ENCODE measurements around the gene RRAGD.
"Not testable (repeated sequence)": the region's sequence is repeated elsewhere in the genome, so short reads cannot be mapped to it uniquely, and the experiment has no call there.

Gene RRAGD

DNA sequence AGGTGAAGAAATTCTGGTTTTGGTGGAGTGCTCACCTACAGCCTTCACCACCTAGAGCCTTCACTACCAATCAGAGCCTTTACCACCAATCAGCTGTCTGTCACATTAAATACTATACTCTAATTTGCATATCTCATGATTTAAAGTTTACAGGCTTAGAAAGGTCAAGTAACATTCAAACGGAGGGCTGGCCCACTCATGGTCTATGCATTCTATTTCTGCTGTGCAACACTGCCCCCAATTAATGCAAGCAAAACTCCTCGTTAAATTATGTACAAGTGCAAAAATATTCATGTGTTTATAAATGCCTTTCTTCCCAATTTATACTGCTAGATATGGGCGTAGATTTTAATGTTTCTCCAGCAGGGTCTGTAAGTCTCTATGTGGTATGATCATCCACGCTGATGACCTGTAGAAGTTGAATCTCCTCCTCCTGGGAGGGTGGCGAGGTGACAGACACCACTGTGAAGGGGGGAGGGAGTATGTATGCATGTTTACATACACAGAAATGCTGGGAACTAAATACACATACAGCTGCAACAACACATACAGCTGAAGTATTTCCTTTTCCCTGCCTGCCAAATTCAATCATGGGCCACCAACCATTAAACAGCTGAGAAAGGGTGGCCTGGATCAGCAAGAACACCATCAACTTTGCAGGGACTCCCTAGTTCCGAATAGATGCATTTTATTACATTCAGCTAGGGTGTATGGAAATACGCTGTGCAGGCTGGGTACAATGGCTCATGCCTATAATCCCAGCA lies 13.1 kb downstream of the RRAGD start:
- Mint-ChIP-seq H3K4me1 (ENCODE audit: low read depth) (no peaks in the 10 kb centered on the region), H3K9me3 (no peaks in the 10 kb centered on the region), H3K4me3 (no peak overlapping the region), H3K27me3 (no peaks in the 10 kb centered on the region), H3K27ac (no peak overlapping the region), H3K36me3 (ENCODE audit: low read depth) (no peaks in the 10 kb centered on the region)

DNA sequence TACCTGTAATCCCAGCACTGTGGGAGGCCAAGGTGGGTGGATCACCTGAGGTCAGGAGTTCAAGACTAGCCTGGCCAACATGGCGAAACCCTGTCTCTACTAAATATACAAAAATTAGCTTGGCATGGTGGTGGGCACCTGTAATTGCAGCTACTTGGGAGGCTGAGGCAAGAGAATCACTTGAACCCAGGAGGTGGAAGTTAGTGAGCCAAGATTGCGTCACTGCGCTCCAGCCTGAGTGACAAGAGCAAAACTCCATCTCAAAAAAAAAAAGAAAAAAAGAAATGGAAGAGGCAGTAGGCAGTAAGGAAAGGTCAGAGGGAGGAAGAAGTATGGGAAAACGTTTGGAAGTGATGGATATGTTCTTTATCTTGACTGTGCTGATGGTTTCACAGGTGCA lies 14.2 kb downstream of the RRAGD start:
- H3K27ac Mint-ChIP-seq; H3K27me3 Mint-ChIP-seq; H3K36me3 Mint-ChIP-seq (ENCODE audit: low read depth): not testable (repeated sequence)

DNA sequence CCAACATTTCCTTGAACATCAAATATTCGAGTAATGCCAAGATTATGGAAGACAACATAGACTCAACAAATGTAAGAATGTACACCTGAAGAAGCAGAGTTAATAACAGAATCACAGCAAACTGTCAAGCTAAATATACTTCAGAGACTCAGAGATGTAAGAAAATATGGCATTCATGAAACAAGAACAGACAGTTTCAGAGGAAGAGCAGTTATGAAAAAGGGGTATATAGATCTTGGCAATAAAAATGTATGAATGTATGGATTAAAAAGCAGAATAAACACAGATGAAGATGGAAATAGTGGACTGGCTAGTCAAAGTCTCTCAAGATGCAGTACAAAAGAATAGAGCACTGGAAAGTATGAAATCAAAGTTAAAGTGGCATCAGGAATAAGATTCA lies 18.4 kb downstream of the RRAGD start:
- H3K27me3 Mint-ChIP-seq = no peaks in the 10 kb centered on the region
- H3K36me3 Mint-ChIP-seq (ENCODE audit: low read depth) = no peaks in the 10 kb centered on the region
- no peak overlapping the region for H3K4me3 Mint-ChIP-seq
- H3K9me3 Mint-ChIP-seq = peaks cover 6% of the 10 kb centered on the region
- H3K4me1 Mint-ChIP-seq (ENCODE audit: low read depth) = no peaks in the 10 kb centered on the region
- H3K27ac Mint-ChIP-seq = no peak overlapping the region

More for the DNA sequence above, 14.2 kb downstream of the RRAGD start:
- H3K9me3 Mint-ChIP-seq; H3K4me3 Mint-ChIP-seq; H3K4me1 Mint-ChIP-seq (ENCODE audit: low read depth): not testable (repeated sequence)

DNA sequence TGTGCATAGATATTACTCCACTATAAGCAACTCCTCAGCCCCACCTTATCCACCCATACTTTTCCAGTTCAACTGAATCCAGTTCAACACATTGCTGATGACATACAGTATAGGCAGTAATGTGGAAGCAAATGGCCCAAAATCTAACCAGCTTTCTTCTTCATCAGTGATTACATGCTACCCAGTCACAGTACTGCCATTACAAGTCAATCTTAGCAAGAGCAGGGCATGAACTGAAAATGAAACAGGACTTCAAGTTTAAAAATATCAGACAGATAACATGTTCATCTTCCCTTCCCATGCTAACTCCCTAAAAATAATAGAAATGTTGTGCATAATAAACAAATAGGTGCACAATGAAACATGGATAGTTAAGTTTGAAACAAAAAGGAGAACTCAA lies 19.2 kb downstream of the RRAGD start:
- no peak overlapping the region for H3K27ac Mint-ChIP-seq

DNA sequence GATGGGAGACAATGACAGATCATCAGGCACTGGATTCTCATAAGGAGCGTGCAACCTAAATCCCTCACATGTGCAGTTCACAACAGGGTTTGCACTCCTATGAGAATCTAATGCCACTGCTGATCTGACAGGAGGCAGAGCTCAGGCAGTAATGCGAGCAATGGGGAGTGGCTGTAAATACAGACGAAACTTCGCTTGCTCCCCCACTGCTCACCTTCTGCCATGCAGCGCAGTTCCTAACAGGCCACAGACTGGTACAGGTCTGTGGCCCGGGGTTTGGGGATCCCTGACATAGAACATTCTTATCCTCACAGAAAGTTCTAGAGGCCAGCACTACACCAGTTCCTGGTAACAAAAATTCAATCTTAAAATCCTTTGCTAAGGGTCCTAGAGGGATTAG lies 23.2 kb downstream of the RRAGD start:
- no peaks in the 10 kb centered on the region for H3K27me3 Mint-ChIP-seq
- no peak overlapping the region for H3K27ac Mint-ChIP-seq
- H3K4me3 Mint-ChIP-seq = no peak overlapping the region
- no peaks in the 10 kb centered on the region for H3K36me3 Mint-ChIP-seq (ENCODE audit: low read depth)
- H3K4me1 Mint-ChIP-seq (ENCODE audit: low read depth) = peaks cover 10% of the 10 kb centered on the region
- peaks cover 6% of the 10 kb centered on the region for H3K9me3 Mint-ChIP-seq

More for the DNA sequence above, 19.2 kb downstream of the RRAGD start:
- H3K4me1 Mint-ChIP-seq (ENCODE audit: low read depth) = peaks cover under 1% of the 10 kb centered on the region
- H3K27me3 Mint-ChIP-seq = no peaks in the 10 kb centered on the region
- H3K36me3 Mint-ChIP-seq (ENCODE audit: low read depth) = no peaks in the 10 kb centered on the region
- peaks cover 6% of the 10 kb centered on the region for H3K9me3 Mint-ChIP-seq
- H3K4me3 Mint-ChIP-seq = no peak overlapping the region

DNA sequence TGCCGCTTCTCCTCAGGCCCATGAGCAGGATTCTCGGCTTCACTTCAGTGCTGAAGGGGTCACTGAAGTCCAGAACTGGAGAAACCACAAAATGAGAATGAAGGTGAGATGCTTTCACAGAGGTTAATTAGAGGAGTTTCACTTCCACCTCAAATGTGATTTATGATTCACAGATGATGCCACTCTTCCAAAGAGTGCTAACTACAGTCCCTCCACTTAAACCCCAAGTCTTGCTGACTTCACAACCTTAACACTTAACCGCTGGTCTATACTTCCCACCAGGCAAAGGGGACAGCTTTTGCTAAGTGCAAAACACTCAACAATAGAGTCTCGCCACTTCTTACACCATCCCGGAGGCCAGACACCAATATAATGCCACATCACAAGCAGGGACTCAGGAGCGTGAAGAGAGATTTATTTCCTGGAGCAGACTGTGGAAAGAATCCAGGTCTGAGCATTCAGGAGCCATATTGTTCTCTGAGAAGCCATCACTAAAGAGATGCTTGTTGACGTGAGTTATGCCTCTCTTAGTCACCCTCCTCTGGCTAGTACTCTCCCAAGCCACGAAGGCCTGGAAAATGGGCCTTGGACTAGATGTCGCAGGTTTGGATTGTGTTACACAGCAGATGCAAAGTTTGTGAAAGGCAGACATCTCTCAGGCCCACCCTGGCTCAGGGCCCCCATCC lies 24.4 kb downstream of the RRAGD start:
- H3K9me3 Mint-ChIP-seq = no peaks in the 10 kb centered on the region
- no peaks in the 10 kb centered on the region for H3K36me3 Mint-ChIP-seq (ENCODE audit: low read depth)
- peaks cover 10% of the 10 kb centered on the region for H3K4me1 Mint-ChIP-seq (ENCODE audit: low read depth)
- no peak overlapping the region for H3K27ac Mint-ChIP-seq
- H3K27me3 Mint-ChIP-seq = no peaks in the 10 kb centered on the region
- H3K4me3 Mint-ChIP-seq = no peak overlapping the region

DNA sequence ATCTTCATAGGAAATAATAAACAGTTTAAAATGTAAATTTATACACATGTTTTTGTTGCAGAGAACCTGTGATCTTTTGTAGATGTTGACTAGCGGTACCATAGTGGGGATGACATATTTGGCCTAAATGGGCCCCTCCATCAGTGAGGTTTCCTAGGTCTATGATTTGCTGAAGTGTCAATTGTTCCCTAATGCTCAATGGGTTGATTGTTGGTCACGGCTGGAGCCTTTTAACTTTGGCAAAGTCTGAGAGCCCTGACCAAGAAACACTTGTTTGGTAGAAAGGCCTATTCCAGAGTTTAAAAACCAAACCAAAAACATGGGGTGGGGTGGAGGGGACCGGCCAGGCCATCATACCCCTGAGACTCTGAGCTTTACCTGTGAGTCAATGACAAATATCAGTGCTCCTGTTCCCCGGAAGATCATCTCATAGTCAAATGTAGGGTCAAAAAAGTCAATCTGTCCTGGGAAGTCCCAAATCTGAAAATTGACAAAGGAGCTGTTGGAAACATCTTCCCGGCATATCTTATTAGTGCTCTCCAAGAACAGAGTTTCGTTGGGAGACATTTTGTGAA lies 25.1 kb downstream of the RRAGD start:
- H3K4me1 Mint-ChIP-seq (ENCODE audit: low read depth) = peaks cover 10% of the 10 kb centered on the region
- H3K36me3 Mint-ChIP-seq (ENCODE audit: low read depth) = no peaks in the 10 kb centered on the region
- H3K9me3 Mint-ChIP-seq = no peaks in the 10 kb centered on the region
- H3K4me3 Mint-ChIP-seq = no peak overlapping the region
- no peaks in the 10 kb centered on the region for H3K27me3 Mint-ChIP-seq
- no peak overlapping the region for H3K27ac Mint-ChIP-seq

DNA sequence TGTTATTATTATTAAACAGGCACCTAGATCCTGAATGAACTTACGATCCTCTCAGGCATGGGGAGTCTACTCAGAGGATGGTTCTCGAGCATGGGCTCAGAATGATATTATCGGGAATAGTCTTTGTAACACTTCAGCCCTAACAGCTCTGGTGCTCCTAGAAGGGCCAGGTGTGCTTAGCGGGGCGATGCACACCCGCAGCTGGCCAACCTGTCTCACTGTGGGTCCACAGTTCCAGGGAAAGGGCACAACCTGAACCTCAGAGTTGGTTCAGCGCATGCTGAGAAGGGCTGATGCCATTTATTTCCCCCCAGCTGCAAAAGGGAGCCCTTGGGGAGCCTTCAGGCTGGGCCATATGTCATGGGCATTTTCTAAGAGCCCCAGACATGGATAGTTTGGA lies 26.2 kb downstream of the RRAGD start:
- no peak overlapping the region for H3K4me3 Mint-ChIP-seq
- peaks cover 10% of the 10 kb centered on the region for H3K4me1 Mint-ChIP-seq (ENCODE audit: low read depth)
- no peak overlapping the region for H3K27ac Mint-ChIP-seq
- H3K36me3 Mint-ChIP-seq (ENCODE audit: low read depth) = no peaks in the 10 kb centered on the region
- H3K9me3 Mint-ChIP-seq = no peaks in the 10 kb centered on the region
- H3K27me3 Mint-ChIP-seq = no peaks in the 10 kb centered on the region

DNA sequence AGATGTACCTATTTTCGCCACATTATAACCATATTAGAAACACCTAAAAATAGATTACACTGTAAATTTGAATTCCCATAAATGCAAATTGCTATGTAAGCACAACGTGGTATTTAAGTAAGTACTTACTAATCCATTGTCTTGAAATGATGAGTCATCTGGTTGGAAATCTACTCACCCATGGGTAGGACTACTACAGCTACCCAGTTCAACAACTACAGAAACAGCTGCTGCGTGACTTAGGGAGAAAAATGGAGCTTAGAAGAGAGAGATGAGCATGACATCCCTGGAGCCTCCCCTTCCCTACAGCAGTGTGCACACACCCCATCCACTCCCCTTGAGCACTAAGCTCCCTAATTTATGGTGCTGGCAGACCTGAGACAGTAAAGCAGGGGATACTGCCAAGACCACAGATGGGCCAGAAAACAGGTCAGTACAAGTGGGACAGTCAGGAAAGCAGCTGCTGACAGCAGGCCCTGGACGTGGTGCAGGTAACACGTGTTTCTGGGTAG lies 26.9 kb downstream of the RRAGD start:
- Mint-ChIP-seq H3K9me3 (no peaks in the 10 kb centered on the region), H3K4me1 (ENCODE audit: low read depth) (peaks cover 10% of the 10 kb centered on the region), H3K36me3 (ENCODE audit: low read depth) (no peaks in the 10 kb centered on the region), H3K27me3 (no peaks in the 10 kb centered on the region), H3K27ac (no peak overlapping the region), H3K4me3 (no peak overlapping the region)

DNA sequence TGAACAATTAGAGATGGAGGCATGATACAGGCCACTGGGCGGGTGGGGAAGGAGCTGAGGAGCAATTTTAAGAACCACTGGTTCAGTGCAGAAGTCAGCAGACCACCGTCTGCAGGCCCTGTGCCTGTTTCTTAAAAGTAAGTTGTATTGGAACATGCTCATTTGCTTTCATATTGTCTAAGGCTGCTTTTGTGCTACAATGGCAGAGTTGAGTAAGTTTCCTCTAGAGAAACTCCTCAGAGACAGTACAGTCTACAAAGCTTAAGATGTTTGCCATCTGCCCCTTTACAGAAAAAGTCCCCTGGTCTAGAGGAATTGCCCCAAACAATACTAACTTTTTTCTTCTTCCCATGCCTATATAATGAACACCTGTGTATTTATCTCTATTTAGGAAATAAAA lies 31.0 kb downstream of the RRAGD start:
- Mint-ChIP-seq H3K4me3 (no peak overlapping the region), H3K36me3 (ENCODE audit: low read depth) (no peaks in the 10 kb centered on the region), H3K4me1 (ENCODE audit: low read depth) (peaks cover 7% of the 10 kb centered on the region), H3K27me3 (no peaks in the 10 kb centered on the region), H3K9me3 (no peaks in the 10 kb centered on the region), H3K27ac (no peak overlapping the region)

DNA sequence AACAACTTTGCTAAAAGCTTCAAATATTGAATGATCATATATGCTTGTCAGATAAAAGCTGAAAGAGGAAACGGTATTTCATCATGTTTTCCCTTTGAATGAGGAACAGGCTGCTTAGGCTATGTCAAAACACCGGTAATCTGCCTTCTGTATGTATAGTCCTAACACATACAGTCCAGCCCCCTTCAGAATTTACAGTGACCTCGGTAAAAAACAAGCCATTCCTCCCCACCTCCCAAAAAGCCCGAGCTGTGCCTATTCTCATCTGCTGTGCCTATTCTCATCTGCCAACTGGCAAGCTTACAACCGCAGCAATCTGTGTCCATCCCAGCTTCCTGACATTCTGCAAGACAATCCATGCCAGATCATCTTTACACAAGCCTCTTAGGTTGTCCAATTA lies 32.8 kb downstream of the RRAGD start:
- peaks cover 15% of the 10 kb centered on the region for H3K4me1 Mint-ChIP-seq (ENCODE audit: low read depth)
- no peak overlapping the region for H3K4me3 Mint-ChIP-seq
- H3K27me3 Mint-ChIP-seq = no peaks in the 10 kb centered on the region
- no peaks in the 10 kb centered on the region for H3K9me3 Mint-ChIP-seq
- H3K36me3 Mint-ChIP-seq (ENCODE audit: low read depth) = no peaks in the 10 kb centered on the region
- H3K27ac Mint-ChIP-seq = no peak overlapping the region

DNA sequence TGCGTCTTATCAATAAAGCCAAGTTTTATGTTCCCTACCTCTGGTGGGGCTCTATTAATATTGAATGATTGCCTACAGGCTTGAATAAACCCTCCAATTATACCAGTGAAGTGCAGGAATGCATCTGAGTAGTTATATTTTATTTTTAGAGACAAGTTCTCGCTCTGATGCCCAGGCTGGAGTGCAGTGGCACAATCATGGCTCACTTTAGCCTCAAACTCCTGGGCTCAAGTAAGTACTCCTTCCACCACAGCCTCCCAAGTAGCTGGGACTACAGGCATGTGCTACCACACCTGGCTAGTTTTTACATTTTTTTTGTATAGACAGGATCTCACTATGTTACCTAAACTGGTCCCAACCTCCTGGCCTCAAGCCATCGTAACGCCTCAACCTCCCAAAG lies 33.4 kb downstream of the RRAGD start:
- Mint-ChIP-seq H3K9me3 (no peaks in the 10 kb centered on the region), H3K36me3 (ENCODE audit: low read depth) (no peaks in the 10 kb centered on the region), H3K27ac (no peak overlapping the region), H3K27me3 (no peaks in the 10 kb centered on the region), H3K4me3 (no peak overlapping the region), H3K4me1 (ENCODE audit: low read depth) (peaks cover 15% of the 10 kb centered on the region)

DNA sequence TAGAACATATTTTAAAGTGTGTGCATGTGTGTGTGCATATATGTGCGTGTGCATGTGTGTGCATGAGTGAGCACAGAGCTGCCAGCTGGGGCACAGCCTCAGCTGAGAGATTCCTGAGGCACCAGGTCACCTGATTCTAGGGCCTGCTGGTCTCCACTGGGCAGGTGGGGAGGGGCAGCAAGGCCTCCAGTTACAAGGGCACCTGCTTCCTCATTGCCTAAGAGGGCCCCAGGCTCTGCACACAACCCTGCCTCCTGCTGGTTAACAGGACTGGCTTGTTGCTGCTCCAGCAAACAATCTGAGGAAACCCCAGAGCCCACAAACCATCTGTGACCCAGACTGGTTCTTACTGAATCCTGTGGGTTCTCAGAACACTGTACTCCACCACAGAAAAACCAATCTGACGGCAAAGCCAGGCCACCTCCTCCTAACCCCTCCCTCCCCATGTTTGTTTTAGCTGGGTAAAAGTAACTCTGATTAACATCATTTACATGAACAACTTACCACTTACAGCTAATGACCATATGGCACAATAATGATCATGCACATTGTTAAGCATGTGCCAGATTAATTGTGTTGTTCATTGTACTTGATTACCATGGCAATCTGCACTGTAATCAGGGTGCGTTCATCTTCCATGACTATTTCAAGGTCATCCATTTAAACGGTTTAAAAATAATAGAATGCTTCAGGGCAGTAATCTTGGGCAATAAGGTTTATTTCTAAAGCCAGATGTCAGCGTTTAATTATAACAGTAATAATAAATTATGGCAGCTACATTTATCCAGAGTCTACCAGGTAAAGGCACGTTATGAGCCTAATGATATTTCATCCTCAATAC lies 36.4 kb downstream of the RRAGD start:
- no peaks in the 10 kb centered on the region for H3K9me3 Mint-ChIP-seq
- H3K4me3 Mint-ChIP-seq = no peak overlapping the region
- peaks cover 25% of the 10 kb centered on the region for H3K4me1 Mint-ChIP-seq (ENCODE audit: low read depth)
- H3K27me3 Mint-ChIP-seq = no peaks in the 10 kb centered on the region
- no peak overlapping the region for H3K27ac Mint-ChIP-seq
- H3K36me3 Mint-ChIP-seq (ENCODE audit: low read depth) = no peaks in the 10 kb centered on the region

DNA sequence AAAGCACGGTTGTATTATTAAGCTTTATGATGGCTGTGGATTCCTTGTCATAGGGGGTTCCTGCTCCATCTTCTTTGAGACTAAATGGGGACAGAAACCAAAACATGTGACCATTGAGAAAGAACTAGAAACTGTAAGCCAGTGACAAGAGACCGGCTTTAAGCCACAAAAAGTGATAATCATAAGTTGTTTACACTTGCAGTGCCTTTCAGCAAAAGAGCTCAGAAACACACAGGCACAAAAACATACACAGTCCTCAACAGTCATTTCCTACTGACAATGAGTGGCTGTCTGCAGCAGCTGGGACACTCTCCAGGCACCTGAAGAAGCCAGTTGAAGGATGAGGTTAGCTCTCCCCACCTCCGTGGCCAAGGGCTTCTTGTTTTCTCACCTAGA lies 39.6 kb downstream of the RRAGD start:
- Mint-ChIP-seq H3K4me1 (ENCODE audit: low read depth) (peaks cover 25% of the 10 kb centered on the region), H3K27ac (no peak overlapping the region), H3K36me3 (ENCODE audit: low read depth) (no peaks in the 10 kb centered on the region), H3K9me3 (no peaks in the 10 kb centered on the region), H3K27me3 (no peaks in the 10 kb centered on the region), H3K4me3 (no peak overlapping the region)

Measured in stimulated activated naive CD8-positive, alpha-beta T cell treated with anti-CD3 and anti-CD28 coated beads, Interleukin-15, Interleukin-2, amounts not matched to agents 100 ng/mL and 50 ng/mL, for 24 hours (primary cell).